MG63 (cell line): ENCODE results near the gene IL22RA2. TPM values are rescaled to one million over a fixed set of nuclear protein-coding genes. Genes with fewer than 3 reads are reported as not detected.
"Not testable (repeated sequence)": the region's sequence is repeated elsewhere in the genome, so short reads cannot be mapped to it uniquely, and the experiment has no call there.

Source experiments
- DNase-seq: peaks from one replicate; pipeline ENCODE4 v3.0.0-alpha.2; 2020
- H3K27me3 ChIP-seq: fragments of 250-450 bp; sonication (Bioruptor Pico); 2 replicates; pipeline ENCODE4 v1.5.1; 2020; ENCODE audit warnings: mild to moderate bottlenecking, moderate library complexity
- H3K36me3 ChIP-seq: fragments of 250-450 bp; sonication (Bioruptor Pico); 2 replicates; pipeline ENCODE4 v1.5.1; 2020; ENCODE audit warnings: mild to moderate bottlenecking, moderate library complexity
- H3K4me3 ChIP-seq: fragments of 250-450 bp; sonication (Bioruptor Pico); 2 replicates; pipeline ENCODE4 v1.5.1; 2020; ENCODE audit warnings: mild to moderate bottlenecking, moderate library complexity
- H3K9me3 ChIP-seq: fragments of 250-450 bp; sonication (Bioruptor Pico); 2 replicates; pipeline ENCODE4 v1.5.1; 2020; ENCODE audit warnings: mild to moderate bottlenecking, moderate library complexity
- total RNA-seq: library from RNA; depleted of rRNA; stranded (reverse); fragments of >200 nt; shearing (Covaris generic); gene quantifications from 2 replicates; pipeline ENCODE4 v1.2.3, GENCODE V29; 2014; ENCODE audit warnings: low replicate concordance; rRNA removed

IL22RA2 gene
- not detected in 2 replicates for total RNA-seq

- Histone ChIP-seq H3K27me3 (no peaks in the 10 kb centered on the region), H3K4me3 (no peak within 1 kb of the TSS), H3K36me3 (no peaks in the 10 kb centered on the region), H3K9me3 (no peaks in the 10 kb centered on the region)
- no peak for DNase-seq
Observed at GRCh38 chr6:137173501-137173900, at the start of gene IL22RA2. Gene IL22RA2 (minus strand): TSS chr6:137173644. CDS start chr6:137161749, 11,895 bp downstream.

GRCh38 chr6:137222381-137222780 is 48.9 kb upstream of the IL22RA2 start:
- no peaks in the 10 kb centered on the region for H3K27me3 ChIP-seq
- DNase-seq, result no peak

GRCh38 chr6:137219664-137220252 is 46.3 kb upstream of the IL22RA2 start:
- DNase-seq, result no peak
- peak overlapping the region; percentile 94 for H3K4me3 ChIP-seq
- no peaks in the 10 kb centered on the region for H3K27me3 ChIP-seq

More at GRCh38 chr6:137222381-137222780, 48.9 kb upstream of the IL22RA2 start:
- Histone ChIP-seq H3K4me3 (no peak overlapping the region), H3K9me3 (no peaks in the 10 kb centered on the region), H3K36me3 (no peaks in the 10 kb centered on the region)

GRCh38 chr6:137218917-137219663 is 45.6 kb upstream of the IL22RA2 start, which contains the start of gene IFNGR1:
Gene IFNGR1 (minus strand): TSS chr6:137219385. CDS start chr6:137219327, 58 bp downstream.
- Histone ChIP-seq H3K4me3 (peak within 1 kb of the TSS; percentile 94), H3K9me3 (no peaks in the 10 kb centered on the region), H3K27me3 (no peaks in the 10 kb centered on the region), H3K36me3 (peaks cover 6% of the 10 kb centered on the region)
- peak; percentile 95 for DNase-seq

More at GRCh38 chr6:137219664-137220252, 46.3 kb upstream of the IL22RA2 start:
- H3K36me3 ChIP-seq, result peaks cover 4% of the 10 kb centered on the region
- no peaks in the 10 kb centered on the region for H3K9me3 ChIP-seq

- DNase-seq, result peak; percentile 7
- no peaks in the 10 kb centered on the region for H3K9me3 ChIP-seq
Observed at GRCh38 chr6:137218473-137218916, 45.1 kb upstream of the IL22RA2 start.

GRCh38 chr6:137217801-137218472 is 44.5 kb upstream of the IL22RA2 start:
- peaks cover 6% of the 10 kb centered on the region for H3K36me3 ChIP-seq
- DNase-seq, result peak; percentile 71
- peak overlapping the region; percentile 94 for H3K4me3 ChIP-seq
- no peaks in the 10 kb centered on the region for H3K9me3 ChIP-seq
- H3K27me3 ChIP-seq, result no peaks in the 10 kb centered on the region

More at GRCh38 chr6:137218473-137218916, 45.1 kb upstream of the IL22RA2 start:
- Histone ChIP-seq H3K36me3 (peaks cover 6% of the 10 kb centered on the region), H3K4me3 (peak overlapping the region; percentile 94), H3K27me3 (no peaks in the 10 kb centered on the region)

GRCh38 chr6:137216875-137217553 is 43.6 kb upstream of the IL22RA2 start:
- Histone ChIP-seq H3K4me3 (peak overlapping the region; percentile 94), H3K9me3 (no peaks in the 10 kb centered on the region), H3K36me3 (peaks cover 6% of the 10 kb centered on the region), H3K27me3 (no peaks in the 10 kb centered on the region)
- peak; percentile 39 for DNase-seq

- Histone ChIP-seq H3K36me3 (peaks cover 6% of the 10 kb centered on the region), H3K27me3 (no peaks in the 10 kb centered on the region), H3K4me3 (no peak overlapping the region), H3K9me3 (no peaks in the 10 kb centered on the region)
- DNase-seq, result no peak
Observed at GRCh38 chr6:137216106-137216505, 42.7 kb upstream of the IL22RA2 start.

GRCh38 chr6:137215630-137216029 is 42.2 kb upstream of the IL22RA2 start:
- not testable (repeated sequence) for H3K36me3 ChIP-seq, H3K4me3 ChIP-seq, DNase-seq, H3K9me3 ChIP-seq, H3K27me3 ChIP-seq

- Histone ChIP-seq H3K27me3 (no peaks in the 10 kb centered on the region), H3K36me3 (peaks cover 6% of the 10 kb centered on the region), H3K9me3 (no peaks in the 10 kb centered on the region), H3K4me3 (no peak overlapping the region)
- no peak for DNase-seq
Observed at GRCh38 chr6:137214931-137215330, 41.5 kb upstream of the IL22RA2 start.

- peaks cover 2% of the 10 kb centered on the region; the same call in 1 of the 2 replicates for H3K9me3 ChIP-seq
- H3K4me3 ChIP-seq, result no peak overlapping the region
- no peak for DNase-seq
- H3K27me3 ChIP-seq, result no peaks in the 10 kb centered on the region
- H3K36me3 ChIP-seq, result peaks cover 10% of the 10 kb centered on the region
Observed at GRCh38 chr6:137213813-137214212, 40.4 kb upstream of the IL22RA2 start.

- Histone ChIP-seq H3K36me3 (peaks cover 10% of the 10 kb centered on the region), H3K9me3 (peaks cover 2% of the 10 kb centered on the region; the same call in 1 of the 2 replicates), H3K4me3 (no peak overlapping the region), H3K27me3 (no peaks in the 10 kb centered on the region)
- no peak for DNase-seq
Observed at GRCh38 chr6:137213331-137213740, 39.9 kb upstream of the IL22RA2 start.

- Histone ChIP-seq H3K27me3 (no peaks in the 10 kb centered on the region), H3K4me3 (no peak overlapping the region), H3K9me3 (peaks cover 2% of the 10 kb centered on the region; the same call in 1 of the 2 replicates), H3K36me3 (peaks cover 15% of the 10 kb centered on the region)
- DNase-seq, result no peak
Observed at GRCh38 chr6:137211910-137212309, 38.5 kb upstream of the IL22RA2 start.

GRCh38 chr6:137210903-137211302 is 37.5 kb upstream of the IL22RA2 start:
- H3K36me3 ChIP-seq, result peaks cover 25% of the 10 kb centered on the region
- DNase-seq, result peak; percentile 32
- peaks cover 2% of the 10 kb centered on the region; the same call in 1 of the 2 replicates for H3K9me3 ChIP-seq
- H3K4me3 ChIP-seq, result no peak overlapping the region
- H3K27me3 ChIP-seq, result no peaks in the 10 kb centered on the region

- Histone ChIP-seq H3K4me3 (no peak overlapping the region), H3K36me3 (peaks cover 35% of the 10 kb centered on the region), H3K27me3 (no peaks in the 10 kb centered on the region), H3K9me3 (peaks cover 2% of the 10 kb centered on the region; the same call in 1 of the 2 replicates)
- DNase-seq, result no peak
Observed at GRCh38 chr6:137208279-137208678, 34.8 kb upstream of the IL22RA2 start.

- H3K4me3 ChIP-seq, H3K27me3 ChIP-seq, H3K9me3 ChIP-seq, DNase-seq: not testable (repeated sequence)
- peaks cover 43% of the 10 kb centered on the region for H3K36me3 ChIP-seq
Observed at GRCh38 chr6:137207457-137207856, 34.0 kb upstream of the IL22RA2 start.
